Effector CD8-positive, alpha-beta T cell (primary cell): Measurements from ENCODE around the gene F2.
"Not testable (repeated sequence)": the region's sequence is repeated elsewhere in the genome, so short reads cannot be mapped to it uniquely, and the experiment has no call there.

ENCODE experiments used
- DNase-seq: peaks from one replicate; lab custom pipeline; 2025; lab: John Stamatoyannopoulos, UW
- total RNA-seq, 4 experiments: gene quantifications; one replicate each; lab custom pipeline; 2026; lab: John Stamatoyannopoulos, UW

F2 gene
- 0 to 0.27 (median 0) reads per million in 4 experiments for total RNA-seq

- no peak for DNase-seq
These were observed at the start of gene F2 for GRCh38 chr11:46719048-46719542. TSS of gene F2 (plus strand) at chr11:46719213. CDS start at chr11:46719236, 23 bp downstream.

GRCh38 chr11:46669711-46670139 is 49.3 kb upstream of the F2 start:
- no peak for DNase-seq

- not testable (repeated sequence) for DNase-seq
These were observed 48.5 kb upstream of the F2 start for GRCh38 chr11:46670521-46670920.

GRCh38 chr11:46671958-46672315 is 47.1 kb upstream of the F2 start:
- no peak for DNase-seq

- DNase-seq: no peak
These were observed 46.6 kb upstream of the F2 start for GRCh38 chr11:46672381-46672839.

- no peak for DNase-seq
These were observed 45.1 kb upstream of the F2 start for GRCh38 chr11:46673713-46674462.

GRCh38 chr11:46674463-46675287 is 44.3 kb upstream of the F2 start:
- no peak for DNase-seq

- no peak for DNase-seq
These were observed 43.6 kb upstream of the F2 start for GRCh38 chr11:46675288-46675851.

GRCh38 chr11:46675949-46676348 is 43.1 kb upstream of the F2 start:
- no peak for DNase-seq

GRCh38 chr11:46676436-46677158 is 42.4 kb upstream of the F2 start:
- no peak for DNase-seq

- no peak for DNase-seq
These were observed 41.8 kb upstream of the F2 start for GRCh38 chr11:46677169-46677568.

- no peak for DNase-seq
These were observed 40.8 kb upstream of the F2 start for GRCh38 chr11:46677991-46678740.

GRCh38 chr11:46678741-46679130 is 40.3 kb upstream of the F2 start:
- no peak for DNase-seq

GRCh38 chr11:46679241-46680163 is 39.5 kb upstream of the F2 start:
- DNase-seq: no peak

- DNase-seq: no peak
These were observed 38.8 kb upstream of the F2 start for GRCh38 chr11:46680164-46680760.

- no peak for DNase-seq
These were observed 38.2 kb upstream of the F2 start for GRCh38 chr11:46680815-46681214.

GRCh38 chr11:46681814-46682213 is 37.2 kb upstream of the F2 start:
- DNase-seq: no peak

- DNase-seq: no peak
These were observed 36.0 kb upstream of the F2 start for GRCh38 chr11:46682773-46683752.
